Measurements from ENCODE around the gene ABL1. TPM values are rescaled to one million over a fixed set of nuclear protein-coding genes. Genes with fewer than 3 reads are reported as not detected.

The ABL1 gene
- total RNA-seq, 1 donor from 2014 or later: 91.0 TPM

- no peak overlapping the region for H3K27ac Mint-ChIP-seq (ENCODE audit: unreplicated experiment)
- no peaks in the 10 kb centered on the region for H3K27me3 Mint-ChIP-seq (ENCODE audit: low read depth)
- no peak overlapping the region for H3K4me3 Mint-ChIP-seq
- H3K4me1 Mint-ChIP-seq: peaks cover 42% of the 10 kb centered on the region
- no peaks in the 10 kb centered on the region for H3K9me3 Mint-ChIP-seq
- peaks cover 2% of the 10 kb centered on the region for H3K36me3 Mint-ChIP-seq (ENCODE audit: low read depth)
- no peak for DNase-seq (ENCODE audit: low read depth, low spot score)
- TF ChIP-seq CTCF (conservative IDR thresholded peaks at IDR 0.05): no peak
Observed at GRCh38 chr9:130849356-130849755, 14.3 kb downstream of the ABL1 start.

- Mint-ChIP-seq H3K9me3 (no peaks in the 10 kb centered on the region), H3K27ac (ENCODE audit: unreplicated experiment) (no peak overlapping the region), H3K27me3 (ENCODE audit: low read depth) (no peaks in the 10 kb centered on the region), H3K4me1 (peaks cover 17% of the 10 kb centered on the region), H3K4me3 (no peak overlapping the region), H3K36me3 (ENCODE audit: low read depth) (peaks cover 6% of the 10 kb centered on the region)
- no peak for TF ChIP-seq CTCF (conservative IDR thresholded peaks at IDR 0.05)
- DNase-seq (ENCODE audit: low read depth, low spot score): no peak
Observed at GRCh38 chr9:130852801-130853200, 17.7 kb downstream of the ABL1 start.

GRCh38 chr9:130854092-130854491 is 19.0 kb downstream of the ABL1 start:
- no peak for DNase-seq (ENCODE audit: low read depth, low spot score)
- Mint-ChIP-seq H3K4me1 (peaks cover 18% of the 10 kb centered on the region), H3K27me3 (ENCODE audit: low read depth) (no peaks in the 10 kb centered on the region), H3K9me3 (no peaks in the 10 kb centered on the region), H3K4me3 (no peak overlapping the region), H3K36me3 (ENCODE audit: low read depth) (peaks cover 6% of the 10 kb centered on the region), H3K27ac (ENCODE audit: unreplicated experiment) (no peak overlapping the region)
- TF ChIP-seq CTCF (conservative IDR thresholded peaks at IDR 0.05): no peak

GRCh38 chr9:130854835-130855234 is 19.8 kb downstream of the ABL1 start:
- peaks cover 6% of the 10 kb centered on the region for H3K36me3 Mint-ChIP-seq (ENCODE audit: low read depth)
- DNase-seq (ENCODE audit: low read depth, low spot score): no peak
- H3K4me1 Mint-ChIP-seq: peaks cover 17% of the 10 kb centered on the region
- no peaks in the 10 kb centered on the region for H3K9me3 Mint-ChIP-seq
- no peak overlapping the region for H3K4me3 Mint-ChIP-seq
- TF ChIP-seq CTCF (conservative IDR thresholded peaks at IDR 0.05): no peak
- H3K27ac Mint-ChIP-seq (ENCODE audit: unreplicated experiment): peak overlapping the region; percentile 81
- H3K27me3 Mint-ChIP-seq (ENCODE audit: low read depth): no peaks in the 10 kb centered on the region

- H3K4me1 Mint-ChIP-seq: peaks cover 29% of the 10 kb centered on the region
- no peaks in the 10 kb centered on the region for H3K27me3 Mint-ChIP-seq (ENCODE audit: low read depth)
- no peak overlapping the region for H3K4me3 Mint-ChIP-seq
- H3K9me3 Mint-ChIP-seq: no peaks in the 10 kb centered on the region
- H3K27ac Mint-ChIP-seq (ENCODE audit: unreplicated experiment): no peak overlapping the region
- peaks cover 6% of the 10 kb centered on the region for H3K36me3 Mint-ChIP-seq (ENCODE audit: low read depth)
- TF ChIP-seq CTCF (conservative IDR thresholded peaks at IDR 0.05): no peak
- no peak for DNase-seq (ENCODE audit: low read depth, low spot score)
Observed at GRCh38 chr9:130856474-130856873, 21.4 kb downstream of the ABL1 start.
